Muscle of leg (tissue), 11 donors: ENCODE results near the gene PLEKHM3. TPM values are rescaled to one million over a fixed set of nuclear protein-coding genes. Genes with fewer than 3 reads are reported as not detected.

Source experiments
- DNase-seq: peaks from one replicate; pipeline ENCODE4 v3.0.0; 2013
- H3K27ac ChIP-seq: one replicate; pipeline ENCODE4 v1.5.1; 2013; ENCODE audit warnings: mild to moderate bottlenecking, low read length, control low read depth
- H3K27me3 ChIP-seq: one replicate; pipeline ENCODE4 v1.6.1; 2013; ENCODE audit warnings: low read length; ENCODE audit not compliant: control insufficient read depth, insufficient read depth
- H3K36me3 ChIP-seq: one replicate; pipeline ENCODE4 v1.6.1; 2013; ENCODE audit warnings: low read length; ENCODE audit not compliant: control insufficient read depth, insufficient read depth
- H3K4me1 ChIP-seq: one replicate; pipeline ENCODE4 v1.6.1; 2013; ENCODE audit warnings: low read length; ENCODE audit not compliant: control insufficient read depth, insufficient read depth
- H3K4me3 ChIP-seq: one replicate; pipeline ENCODE4 v1.5.1; 2013; ENCODE audit warnings: low read length, control low read depth
- H3K9me3 ChIP-seq: replicated peaks from 2 replicates; pipeline ENCODE4 v1.6.1; 2013; ENCODE audit warnings: low read depth, low read length; ENCODE audit not compliant: control insufficient read depth
- WGBS: methylation state at CpG from one replicate; pipeline ENCODE4 v1.1.5; 2013; ENCODE audit warnings: missing lambda C conversion rate; ENCODE audit not compliant: insufficient coverage; 5-methylcytosine and 5-hydroxymethylcytosine counted together
- polyA plus RNA-seq, 8 donors: library from polyadenylated mRNA; unstranded; fragments of 120-200 nt; gene quantifications; one replicate each; pipeline versions ENCODE4 v1.2.1 to v1.2.3, GENCODE V29; 2013; ENCODE audit warnings: inconsistent platforms in 1 of 8, low replicate concordance in 1 of 8; ENCODE audit not compliant: insufficient read length in 8 of 8, insufficient read depth in 1 of 8
- total RNA-seq: library from RNA; stranded (reverse); fragments of 120-200 nt; gene quantifications from one replicate; pipeline ENCODE4 v1.2.4, GENCODE V29; 2013

The PLEKHM3 gene
- total and polyA plus RNA-seq, 9 donors = 6.2 to 9.5 (median 7.4) TPM

GRCh38 chr2:207805566-207806226 is 219.6 kb downstream of the PLEKHM3 start:
- Histone ChIP-seq H3K27ac (no peak overlapping the region), H3K4me3 (no peak overlapping the region), H3K9me3 (no peaks in the 10 kb centered on the region), H3K36me3 (no peaks in the 10 kb centered on the region), H3K27me3 (no peaks in the 10 kb centered on the region), H3K4me1 (peaks cover 7% of the 10 kb centered on the region)
- no peak for DNase-seq
- WGBS = 40% methylated on average over 1 of the region's 5 CpGs

- no peak overlapping the region for H3K27ac ChIP-seq
- WGBS = 100% methylated on average over 1 of the region's 6 CpGs
- H3K36me3 ChIP-seq = no peaks in the 10 kb centered on the region
- no peak overlapping the region for H3K4me3 ChIP-seq
- H3K4me1 ChIP-seq = peaks cover 2% of the 10 kb centered on the region
- H3K9me3 ChIP-seq = no peaks in the 10 kb centered on the region
- H3K27me3 ChIP-seq = no peaks in the 10 kb centered on the region
- DNase-seq = no peak
Measured at GRCh38 chr2:207802650-207803049, 222.7 kb downstream of the PLEKHM3 start.

DNA sequence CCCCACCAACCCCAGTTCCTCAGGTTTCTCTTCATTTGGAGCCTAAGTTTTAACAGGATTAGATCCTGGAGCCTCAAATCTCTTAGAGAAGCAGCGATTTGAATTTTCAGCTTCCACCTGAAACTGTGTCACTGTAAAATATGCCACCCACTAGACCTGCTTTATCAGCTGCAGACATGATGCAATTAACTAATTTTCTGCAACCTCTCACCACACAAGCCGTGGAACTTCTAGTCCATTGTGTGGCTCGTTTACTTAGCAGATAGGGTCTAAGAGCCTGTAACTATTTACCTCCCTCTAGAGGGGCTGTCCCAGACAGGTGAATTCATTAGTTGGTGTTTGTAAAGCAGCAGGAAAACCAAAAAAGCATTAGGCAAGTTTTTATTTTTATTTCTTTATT is 224.1 kb downstream of the PLEKHM3 start:
- peaks cover 11% of the 10 kb centered on the region for H3K4me1 ChIP-seq
- WGBS = 8% methylated on average over 1 of the region's 3 CpGs

GRCh38 chr2:207796585-207797350 is 228.6 kb downstream of the PLEKHM3 start:
- no peaks in the 10 kb centered on the region for H3K9me3 ChIP-seq
- no peak overlapping the region for H3K4me3 ChIP-seq
- peak; percentile 46 for DNase-seq
- no peaks in the 10 kb centered on the region for H3K27me3 ChIP-seq
- 32% methylated on average over 7 of the region's 8 CpGs for WGBS
- H3K36me3 ChIP-seq = no peaks in the 10 kb centered on the region
- H3K4me1 ChIP-seq = peaks cover 9% of the 10 kb centered on the region
- no peak overlapping the region for H3K27ac ChIP-seq

More for the DNA sequence above, 224.1 kb downstream of the PLEKHM3 start:
- no peak overlapping the region for H3K4me3 ChIP-seq
- no peaks in the 10 kb centered on the region for H3K9me3 ChIP-seq
- DNase-seq = no peak
- no peak overlapping the region for H3K27ac ChIP-seq
- no peaks in the 10 kb centered on the region for H3K36me3 ChIP-seq
- H3K27me3 ChIP-seq = no peaks in the 10 kb centered on the region

- no peak overlapping the region for H3K27ac ChIP-seq
- H3K4me3 ChIP-seq = no peak overlapping the region
- no peaks in the 10 kb centered on the region for H3K9me3 ChIP-seq
- H3K4me1 ChIP-seq = peaks cover 9% of the 10 kb centered on the region
- WGBS = 83% methylated on average over 2 of the region's 6 CpGs
- peak; percentile 41 for DNase-seq
- H3K27me3 ChIP-seq = no peaks in the 10 kb centered on the region
- no peaks in the 10 kb centered on the region for H3K36me3 ChIP-seq
Measured at GRCh38 chr2:207792244-207792785, 233.0 kb downstream of the PLEKHM3 start.

DNA sequence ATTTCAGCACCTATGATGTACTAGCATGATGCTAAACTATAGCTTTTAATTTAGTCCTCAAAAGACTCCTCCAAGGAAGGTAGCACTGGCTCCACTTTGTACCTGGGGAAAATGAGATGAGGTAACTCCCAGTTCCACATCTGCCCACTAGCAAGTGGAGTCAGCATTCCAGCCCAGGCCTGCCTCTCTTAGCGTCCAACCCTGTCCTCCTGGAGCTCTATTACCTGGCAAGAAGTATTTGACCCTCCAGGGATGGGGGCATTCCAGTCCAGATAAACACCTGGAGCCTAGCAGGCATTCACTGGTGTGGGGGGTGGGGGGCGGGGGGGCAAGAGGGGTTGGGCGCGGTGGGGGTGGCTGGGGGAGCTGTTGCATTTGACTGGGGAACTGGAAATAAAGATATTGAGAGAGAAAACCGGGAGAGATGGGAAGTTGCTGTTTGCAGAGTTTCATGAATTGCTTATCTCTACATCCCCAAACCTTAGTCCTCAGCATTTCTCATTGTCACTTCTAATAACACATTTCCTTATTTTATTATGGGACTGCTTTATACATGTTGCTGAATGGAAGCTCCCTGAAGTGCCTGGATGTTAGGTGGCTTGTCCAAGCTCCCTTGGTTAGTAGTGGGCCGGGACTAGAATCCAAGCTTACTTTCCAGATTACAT is 233.6 kb downstream of the PLEKHM3 start:
- Histone ChIP-seq H3K9me3 (no peaks in the 10 kb centered on the region), H3K27ac (no peak overlapping the region), H3K27me3 (no peaks in the 10 kb centered on the region), H3K4me1 (peaks cover 4% of the 10 kb centered on the region), H3K36me3 (no peaks in the 10 kb centered on the region), H3K4me3 (no peak overlapping the region)
- DNase-seq = no peak
- WGBS = no CpG with 5 or more reads among the region's 6 CpGs

- no peak overlapping the region for H3K4me3 ChIP-seq
- H3K4me1 ChIP-seq = no peaks in the 10 kb centered on the region
- no peaks in the 10 kb centered on the region for H3K9me3 ChIP-seq
- no peaks in the 10 kb centered on the region for H3K27me3 ChIP-seq
- H3K36me3 ChIP-seq = no peaks in the 10 kb centered on the region
- no peak for DNase-seq
- WGBS = 88% methylated on average over 1 of the region's 1 CpG
- H3K27ac ChIP-seq = no peak overlapping the region
Measured at GRCh38 chr2:207790898-207791297, 234.4 kb downstream of the PLEKHM3 start.

DNA sequence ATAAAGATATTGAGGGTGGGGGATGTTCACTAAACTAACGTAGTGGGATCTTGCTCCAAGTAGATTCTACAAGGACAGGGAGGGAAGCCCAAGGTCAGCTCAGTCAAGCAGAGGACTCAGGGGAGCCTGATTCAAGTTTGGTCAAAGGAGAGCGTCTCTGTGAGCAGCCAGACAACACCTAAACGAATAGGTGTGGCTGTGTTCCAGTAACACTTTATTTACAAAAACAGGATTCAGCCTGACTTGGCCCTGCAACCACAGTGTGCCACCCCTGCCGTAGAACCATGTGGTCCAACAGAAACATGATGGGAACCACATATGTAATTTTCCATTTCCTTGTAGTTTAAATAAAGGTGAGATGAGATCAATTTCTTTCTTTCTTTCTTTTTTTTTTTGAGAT is 237.5 kb downstream of the PLEKHM3 start:
- 41% methylated on average over 2 of the region's 4 CpGs for WGBS

DNA sequence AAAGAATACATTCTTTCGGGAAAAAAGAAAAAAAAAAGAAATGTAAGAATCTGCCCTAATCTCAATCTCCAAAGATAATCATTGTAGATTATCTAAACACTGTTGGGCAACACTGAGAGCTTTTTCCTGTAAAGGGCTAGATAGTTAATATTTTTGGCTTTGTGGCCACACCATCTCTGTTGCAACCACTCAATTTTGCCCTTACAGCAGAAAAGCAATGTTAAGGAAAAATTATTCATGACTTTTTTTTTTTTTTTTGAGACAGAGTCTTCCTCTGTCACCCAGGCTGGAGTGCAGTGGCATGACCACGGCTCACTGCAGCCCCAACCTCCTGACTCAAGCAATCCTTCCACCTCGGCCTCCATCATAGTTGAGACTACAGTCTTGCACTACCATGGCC is 238.3 kb downstream of the PLEKHM3 start:
- DNase-seq = peak; percentile 38
- WGBS = no CpG with 5 or more reads among the region's 3 CpGs
- no peak overlapping the region for H3K4me3 ChIP-seq
- no peaks in the 10 kb centered on the region for H3K4me1 ChIP-seq
- H3K9me3 ChIP-seq = no peaks in the 10 kb centered on the region
- H3K27me3 ChIP-seq = no peaks in the 10 kb centered on the region
- H3K27ac ChIP-seq = no peak overlapping the region
- no peaks in the 10 kb centered on the region for H3K36me3 ChIP-seq

More for the DNA sequence above, 237.5 kb downstream of the PLEKHM3 start:
- Histone ChIP-seq H3K4me1 (no peaks in the 10 kb centered on the region), H3K9me3 (no peaks in the 10 kb centered on the region), H3K4me3 (no peak overlapping the region), H3K27me3 (no peaks in the 10 kb centered on the region), H3K27ac (no peak overlapping the region), H3K36me3 (no peaks in the 10 kb centered on the region)
- no peak for DNase-seq

- Histone ChIP-seq H3K4me1 (no peaks in the 10 kb centered on the region), H3K9me3 (no peaks in the 10 kb centered on the region), H3K27ac (no peak overlapping the region), H3K4me3 (no peak overlapping the region), H3K36me3 (no peaks in the 10 kb centered on the region), H3K27me3 (no peaks in the 10 kb centered on the region)
- 85% methylated on average over 4 of the region's 5 CpGs for WGBS
- DNase-seq = no peak
Measured at GRCh38 chr2:207784898-207785297, 240.4 kb downstream of the PLEKHM3 start.
